Chondrocyte (in vitro differentiated cells): ENCODE measurements around the gene LRRC71. TPM values are rescaled to one million over a fixed set of nuclear protein-coding genes. Genes with fewer than 3 reads are reported as not detected.

Experiments
- DNase-seq: peaks from one replicate; pipeline ENCODE4 v3.0.0; 2021; ENCODE audit warnings: mixed read lengths, low spot score
- H3K27ac Mint-ChIP-seq: one replicate; pipeline ENCODE4 v1.8.0; 2021; ENCODE audit warnings: mild to moderate bottlenecking, moderate library complexity, mixed read lengths; ENCODE audit not compliant: unreplicated experiment
- H3K27me3 Mint-ChIP-seq: 2 replicates; pipeline ENCODE4 v1.8.0; 2021; ENCODE audit warnings: low read depth, mixed read lengths
- H3K36me3 Mint-ChIP-seq: 2 replicates; pipeline ENCODE4 v1.8.0; 2021; ENCODE audit warnings: low read depth, mixed read lengths
- H3K4me1 Mint-ChIP-seq: 2 replicates; pipeline ENCODE4 v1.8.0; 2021; ENCODE audit warnings: low read depth, mild to moderate bottlenecking, mixed read lengths
- H3K4me3 Mint-ChIP-seq: one replicate; pipeline ENCODE4 v1.8.0; 2021; ENCODE audit warnings: mild to moderate bottlenecking, moderate library complexity, mixed read lengths; ENCODE audit not compliant: unreplicated experiment
- H3K9me3 Mint-ChIP-seq: 2 replicates; pipeline ENCODE4 v1.8.0; 2021; ENCODE audit warnings: low read depth, mixed read lengths
- CTCF ChIP-seq: fragments of 200-600 bp; sonication (generic); IDR thresholded peaks from 2 replicates; pipeline ENCODE4 v1.5.0; 2021; ENCODE audit warnings: antibody characterized with exemption, mild to moderate bottlenecking, moderate library complexity
- total RNA-seq: library from RNA; stranded (reverse); gene quantifications from 3 replicates; pipeline ENCODE4 v1.2.1, GENCODE V29; 2021

LRRC71 gene
- total RNA-seq, 1 donor from 2014 or later: not detected

GRCh38 chr1:156935505-156936128, 15.2 kb downstream of the LRRC71 start:
- DNase-seq: peak; percentile 80
- H3K27ac Mint-ChIP-seq: no peak overlapping the region
- H3K4me1 Mint-ChIP-seq: no peaks in the 10 kb centered on the region
- H3K36me3 Mint-ChIP-seq: peaks cover 27% of the 10 kb centered on the region
- H3K27me3 Mint-ChIP-seq: peaks cover 12% of the 10 kb centered on the region
- no peak overlapping the region for H3K4me3 Mint-ChIP-seq
- no peaks in the 10 kb centered on the region for H3K9me3 Mint-ChIP-seq
- TF ChIP-seq CTCF: no peak

- no peak overlapping the region for H3K4me3 Mint-ChIP-seq
- peaks cover 6% of the 10 kb centered on the region for H3K27me3 Mint-ChIP-seq
- H3K4me1 Mint-ChIP-seq: no peaks in the 10 kb centered on the region
- TF ChIP-seq CTCF: no peak
- no peaks in the 10 kb centered on the region for H3K9me3 Mint-ChIP-seq
- DNase-seq: no peak
- peaks cover 32% of the 10 kb centered on the region for H3K36me3 Mint-ChIP-seq
- no peak overlapping the region for H3K27ac Mint-ChIP-seq
Measured at GRCh38 chr1:156936191-156936590, 15.8 kb downstream of the LRRC71 start.

GRCh38 chr1:156936721-156937220, 16.3 kb downstream of the LRRC71 start:
- Mint-ChIP-seq H3K27ac (no peak overlapping the region), H3K36me3 (peaks cover 33% of the 10 kb centered on the region), H3K27me3 (peaks cover 3% of the 10 kb centered on the region), H3K4me1 (no peaks in the 10 kb centered on the region), H3K9me3 (no peaks in the 10 kb centered on the region), H3K4me3 (no peak overlapping the region)
- peak; percentile 20 for DNase-seq
- no peak for TF ChIP-seq CTCF

- Mint-ChIP-seq H3K27me3 (no peaks in the 10 kb centered on the region), H3K9me3 (no peaks in the 10 kb centered on the region), H3K36me3 (peaks cover 40% of the 10 kb centered on the region), H3K4me1 (no peaks in the 10 kb centered on the region), H3K4me3 (no peak overlapping the region), H3K27ac (no peak overlapping the region)
- TF ChIP-seq CTCF: no peak
- no peak for DNase-seq
Measured at GRCh38 chr1:156937883-156938282, 17.5 kb downstream of the LRRC71 start.

GRCh38 chr1:156938813-156939212, 18.4 kb downstream of the LRRC71 start:
- no peak for DNase-seq
- Mint-ChIP-seq H3K36me3 (peaks cover 44% of the 10 kb centered on the region), H3K4me1 (no peaks in the 10 kb centered on the region), H3K9me3 (no peaks in the 10 kb centered on the region), H3K4me3 (no peak overlapping the region), H3K27ac (no peak overlapping the region), H3K27me3 (no peaks in the 10 kb centered on the region)
- TF ChIP-seq CTCF: no peak
